Left ventricle myocardium inferior (tissue), 1 donor: ENCODE data around the gene PALLD. TPM values are rescaled to one million over a fixed set of nuclear protein-coding genes. Genes with fewer than 3 reads are reported as not detected.
A peak's percentile ranks its signal among the peaks of the same experiment; 100 is the strongest.

ENCODE experiments used
- DNase-seq: peaks from one replicate; pipeline ENCODE4 v3.0.0-alpha.2; 2020
- H3K27ac ChIP-seq: fragments of 200-600 bp; replicated peaks from 2 replicates; pipeline ENCODE4 v1.8.0; 2021
- H3K27me3 ChIP-seq: fragments of 200-600 bp; 2 replicates; pipeline ENCODE4 v1.8.0; 2021; ENCODE audit warnings: low read depth
- H3K36me3 ChIP-seq: fragments of 200-600 bp; 2 replicates; pipeline ENCODE4 v1.8.0; 2021
- H3K4me1 ChIP-seq: fragments of 200-600 bp; 2 replicates; pipeline ENCODE4 v1.8.0; 2021
- H3K4me3 ChIP-seq: fragments of 200-600 bp; 2 replicates; pipeline ENCODE4 v1.8.0; 2021; ENCODE audit warnings: mild to moderate bottlenecking, moderate library complexity
- H3K9me3 ChIP-seq: fragments of 200-600 bp; replicated peaks from 2 replicates; pipeline ENCODE4 v1.8.0; 2021
- intact Hi-C: fragments of 100-400 bp; cut with micrococcal nuclease; formaldehyde crosslinking; loops from one replicate; pipeline ENCODE4 v1.11.0; 2022
- total RNA-seq: library from RNA; stranded (reverse); fragmentation: NEBNext Ultra II Directional; extraction: Animal tissue kit (Norgen Biotek cat#: 25700); gene quantifications from one replicate; pipeline ENCODE4 v1.2.1, GENCODE V29; 2021
- TF ChIP-seq, protein P1 (sequence below): fragments of 200-600 bp; IDR thresholded peaks from 2 replicates; pipeline ENCODE4 v1.8.0; 2021; ENCODE audit warnings: antibody characterized with exemption, mild to moderate bottlenecking, borderline replicate concordance
- donor health status: DM: no; HTN: yes; CAD: no; lungs with severe emphysema.

PALLD gene
- total RNA-seq, 1 donor from 2014 or later = 871 TPM

- no peak for DNase-seq
- TF ChIP-seq, protein P1, sequence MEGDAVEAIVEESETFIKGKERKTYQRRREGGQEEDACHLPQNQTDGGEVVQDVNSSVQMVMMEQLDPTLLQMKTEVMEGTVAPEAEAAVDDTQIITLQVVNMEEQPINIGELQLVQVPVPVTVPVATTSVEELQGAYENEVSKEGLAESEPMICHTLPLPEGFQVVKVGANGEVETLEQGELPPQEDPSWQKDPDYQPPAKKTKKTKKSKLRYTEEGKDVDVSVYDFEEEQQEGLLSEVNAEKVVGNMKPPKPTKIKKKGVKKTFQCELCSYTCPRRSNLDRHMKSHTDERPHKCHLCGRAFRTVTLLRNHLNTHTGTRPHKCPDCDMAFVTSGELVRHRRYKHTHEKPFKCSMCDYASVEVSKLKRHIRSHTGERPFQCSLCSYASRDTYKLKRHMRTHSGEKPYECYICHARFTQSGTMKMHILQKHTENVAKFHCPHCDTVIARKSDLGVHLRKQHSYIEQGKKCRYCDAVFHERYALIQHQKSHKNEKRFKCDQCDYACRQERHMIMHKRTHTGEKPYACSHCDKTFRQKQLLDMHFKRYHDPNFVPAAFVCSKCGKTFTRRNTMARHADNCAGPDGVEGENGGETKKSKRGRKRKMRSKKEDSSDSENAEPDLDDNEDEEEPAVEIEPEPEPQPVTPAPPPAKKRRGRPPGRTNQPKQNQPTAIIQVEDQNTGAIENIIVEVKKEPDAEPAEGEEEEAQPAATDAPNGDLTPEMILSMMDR = no peak
- Histone ChIP-seq H3K4me3 (no peak overlapping the region), H3K27ac (no peak overlapping the region), H3K36me3 (peaks cover 28% of the 10 kb centered on the region), H3K27me3 (no peaks in the 10 kb centered on the region), H3K4me1 (peaks cover 10% of the 10 kb centered on the region), H3K9me3 (no peaks in the 10 kb centered on the region)
- intact Hi-C loops = no loop called here
These were observed 186.7 kb downstream of the PALLD start for GRCh38 chr4:168683595-168683994.

GRCh38 chr4:168685136-168685809 lies 188.4 kb downstream of the PALLD start:
- Histone ChIP-seq H3K4me3 (no peak overlapping the region), H3K36me3 (peaks cover 28% of the 10 kb centered on the region), H3K27me3 (no peaks in the 10 kb centered on the region), H3K27ac (no peak overlapping the region), H3K4me1 (peaks cover 10% of the 10 kb centered on the region), H3K9me3 (no peaks in the 10 kb centered on the region)
- DNase-seq = no peak
- TF ChIP-seq, protein P1 = no peak
- intact Hi-C loops = no loop called here

DNA sequence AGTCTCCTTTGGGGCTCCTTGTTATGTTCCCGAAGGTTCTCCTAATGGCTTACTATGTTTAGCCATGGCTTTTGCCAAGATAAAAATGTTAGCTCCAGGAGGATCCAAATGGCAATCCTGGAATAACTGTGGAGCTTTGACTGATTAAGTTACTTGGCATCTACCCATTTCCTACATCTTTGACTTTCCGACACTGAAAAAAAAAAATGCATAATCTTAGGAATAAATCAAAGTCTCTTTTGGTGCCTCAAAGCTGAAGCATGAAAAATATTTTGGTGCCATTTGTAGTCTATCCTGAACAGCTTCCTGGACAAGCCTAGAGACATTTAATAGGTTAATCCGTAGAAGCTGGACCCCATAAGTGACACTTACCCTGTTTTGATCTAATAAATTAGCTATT lies 191.7 kb downstream of the PALLD start:
- Histone ChIP-seq H3K36me3 (peaks cover 24% of the 10 kb centered on the region), H3K27ac (peak overlapping the region; percentile 29), H3K9me3 (no peaks in the 10 kb centered on the region), H3K4me1 (peaks cover 24% of the 10 kb centered on the region), H3K4me3 (no peak overlapping the region), H3K27me3 (no peaks in the 10 kb centered on the region)
- intact Hi-C loops = no loop called here
- no peak for DNase-seq
- TF ChIP-seq, protein P1 = no peak

DNA sequence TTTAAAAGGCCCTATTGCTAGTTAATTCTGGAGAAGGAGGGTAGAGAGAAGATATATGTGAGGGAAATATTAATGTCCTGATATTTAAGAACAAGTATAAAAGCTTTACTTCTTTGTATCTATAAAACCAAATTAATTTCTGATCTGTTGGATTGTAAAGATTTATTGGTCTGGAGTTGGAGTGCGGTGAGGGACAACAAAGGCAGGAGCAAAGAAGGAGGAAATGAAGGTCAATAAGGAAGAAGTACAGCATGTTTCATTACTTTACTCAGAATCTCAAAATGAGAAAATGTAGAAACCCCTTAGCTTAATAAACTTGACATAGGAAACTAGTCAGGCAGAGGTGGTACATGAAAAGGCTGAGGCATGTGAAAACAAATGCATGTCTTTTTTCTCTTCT lies 192.9 kb downstream of the PALLD start:
- Histone ChIP-seq H3K4me3 (no peak overlapping the region), H3K27ac (no peak overlapping the region), H3K4me1 (peaks cover 24% of the 10 kb centered on the region), H3K27me3 (no peaks in the 10 kb centered on the region), H3K36me3 (peaks cover 14% of the 10 kb centered on the region), H3K9me3 (no peaks in the 10 kb centered on the region)
- intact Hi-C loops = loop anchor here (10.0 kb wide), 1 partner anchor 105 kb away; no protein-coding TSS in a partner anchor
- no peak for DNase-seq
- TF ChIP-seq, protein P1 = no peak

- Histone ChIP-seq H3K9me3 (no peaks in the 10 kb centered on the region), H3K36me3 (peaks cover 14% of the 10 kb centered on the region), H3K4me3 (no peak overlapping the region), H3K27me3 (no peaks in the 10 kb centered on the region), H3K27ac (no peak overlapping the region), H3K4me1 (peaks cover 24% of the 10 kb centered on the region)
- no peak for DNase-seq
- intact Hi-C loops = loop anchor here (10.0 kb wide), 1 partner anchor 105 kb away; no protein-coding TSS in a partner anchor
- TF ChIP-seq, protein P1 = no peak
These were observed 193.3 kb downstream of the PALLD start for GRCh38 chr4:168690199-168690598.
